HG03575 (cell line): Measurements from ENCODE around the gene SLC25A34.

ENCODE experiments used
- ATAC-seq: cut with Tn5 transposase; IDR thresholded peaks from one replicate; pipeline ENCODE4 v1.9.1; 2021; ENCODE audit not compliant: unreplicated experiment, insufficient number of reproducible peaks, low FRiP score; ENCODE audit errors: extremely low read depth

SLC25A34 gene

GRCh38 chr1:15709226-15709625 lies 26.8 kb upstream of the SLC25A34 start:
- ATAC-seq = no peak

GRCh38 chr1:15712168-15712567 lies 23.9 kb upstream of the SLC25A34 start:
- ATAC-seq = no peak

- ATAC-seq = no peak
Observed at GRCh38 chr1:15714406-15715136, 21.5 kb upstream of the SLC25A34 start.

GRCh38 chr1:15717418-15718125 lies 18.5 kb upstream of the SLC25A34 start:
- ATAC-seq = no peak

GRCh38 chr1:15718199-15718601 lies 17.9 kb upstream of the SLC25A34 start:
- ATAC-seq = no peak

GRCh38 chr1:15719381-15720120 lies 16.5 kb upstream of the SLC25A34 start:
- no peak for ATAC-seq

- ATAC-seq = no peak
Observed at GRCh38 chr1:15720861-15721260, 15.2 kb upstream of the SLC25A34 start.

- ATAC-seq = no peak
Observed at GRCh38 chr1:15722411-15722810, 13.6 kb upstream of the SLC25A34 start.

GRCh38 chr1:15722836-15723532 lies 13.1 kb upstream of the SLC25A34 start:
- ATAC-seq = no peak

GRCh38 chr1:15723631-15724246 lies 12.3 kb upstream of the SLC25A34 start:
- no peak for ATAC-seq

GRCh38 chr1:15724949-15725880 lies 10.8 kb upstream of the SLC25A34 start:
- no peak for ATAC-seq

GRCh38 chr1:15726508-15726907 lies 9.6 kb upstream of the SLC25A34 start:
- ATAC-seq = no peak

GRCh38 chr1:15727021-15727420 lies 9.0 kb upstream of the SLC25A34 start:
- no peak for ATAC-seq

GRCh38 chr1:15727424-15727823 lies 8.6 kb upstream of the SLC25A34 start:
- ATAC-seq = no peak

GRCh38 chr1:15727866-15728534 lies 8.1 kb upstream of the SLC25A34 start:
- ATAC-seq = no peak

GRCh38 chr1:15728937-15729657 lies 7.0 kb upstream of the SLC25A34 start:
- ATAC-seq = no peak

GRCh38 chr1:15730423-15730822 lies 5.6 kb upstream of the SLC25A34 start:
- no peak for ATAC-seq
